HFF-Myc (cell line): ENCODE results near the gene DYSF.
A peak's percentile ranks its signal among the peaks of the same experiment; 100 is the strongest.

ENCODE experiments used
- DNase-seq: peaks from one replicate; pipeline ENCODE4 v3.0.0-alpha.2; 2011; ENCODE audit warnings: low read depth; ENCODE audit errors: extremely low read depth
- H3K4me3 ChIP-seq: replicated peaks from 2 replicates; pipeline ENCODE4 v1.5.1; 2011; ENCODE audit warnings: low read depth, mild to moderate bottlenecking, control low read depth, low read length
- CTCF ChIP-seq: IDR thresholded peaks from 2 replicates; pipeline ENCODE4 v1.5.1; 2012; ENCODE audit warnings: mild to moderate bottlenecking, low read depth, low read length, control low read depth; ENCODE audit errors: missing control alignments

Gene DYSF

GRCh38 chr2:71457123-71457915 is 4.0 kb downstream of the DYSF start:
- H3K4me3 ChIP-seq, result no peak overlapping the region
- no peak for TF ChIP-seq CTCF
- no peak for DNase-seq

GRCh38 chr2:71457923-71458322 is 4.6 kb downstream of the DYSF start:
- H3K4me3 ChIP-seq, result no peak overlapping the region
- TF ChIP-seq CTCF, result no peak
- DNase-seq, result no peak

- no peak for TF ChIP-seq CTCF
- no peak for DNase-seq
- H3K4me3 ChIP-seq, result no peak overlapping the region
Observed at GRCh38 chr2:71458413-71459083, 5.2 kb downstream of the DYSF start.

GRCh38 chr2:71459084-71459431 is 5.7 kb downstream of the DYSF start:
- no peak for TF ChIP-seq CTCF
- no peak overlapping the region for H3K4me3 ChIP-seq
- no peak for DNase-seq

GRCh38 chr2:71460056-71460455 is 6.7 kb downstream of the DYSF start:
- TF ChIP-seq CTCF, result no peak
- DNase-seq, result no peak
- no peak overlapping the region for H3K4me3 ChIP-seq

GRCh38 chr2:71460595-71461303 is 7.4 kb downstream of the DYSF start:
- no peak for DNase-seq
- H3K4me3 ChIP-seq, result no peak overlapping the region
- peak; percentile 65 for TF ChIP-seq CTCF
